ENCODE data around the gene UGT1A4. TPM values are rescaled to one million over a fixed set of nuclear protein-coding genes. Genes with fewer than 3 reads are reported as not detected.

UGT1A4 gene
- total and polyA plus RNA-seq, 2 donors (not counting 1 experiment from before 2014, with no cell fraction given), result not detected

DNA sequence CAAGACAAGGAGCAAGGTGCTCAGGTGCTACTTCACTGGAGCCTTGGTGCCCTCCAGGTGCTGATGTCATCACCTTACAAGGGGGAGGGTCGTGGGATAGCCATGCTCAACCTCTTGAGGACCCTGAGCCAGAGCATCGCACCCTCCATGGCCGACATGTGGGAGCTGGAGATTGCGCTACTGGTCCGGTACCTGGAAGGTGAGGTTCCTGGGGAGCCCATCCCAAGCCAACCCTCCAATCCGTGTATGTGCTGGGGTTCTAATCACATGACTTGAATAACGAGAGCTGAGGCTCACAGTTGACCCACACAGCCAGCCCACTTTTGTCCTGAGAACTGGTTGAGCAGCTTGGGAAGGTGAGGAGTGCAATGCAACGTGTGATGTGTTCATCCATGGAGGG is 85.5 kb downstream of the UGT1A4 start:
- Histone ChIP-seq H2AFZ (ENCODE audit: low read length) (no peak overlapping the region), H3K9me3 (ENCODE audit: control insufficient read depth, insufficient read depth, low read depth, low read length) (no peaks in the 10 kb centered on the region), H3K27ac (ENCODE audit: insufficient read depth, low read length) (no peak overlapping the region), H3K36me3 (ENCODE audit: control insufficient read depth, insufficient read depth, low read length) (no peaks in the 10 kb centered on the region), H3K79me2 (ENCODE audit: control insufficient read depth, insufficient read depth, low read length) (no peaks in the 10 kb centered on the region), H3K4me2 (ENCODE audit: extremely low read depth, insufficient read depth, low read length) (no peak overlapping the region), H3K4me1 (ENCODE audit: control insufficient read depth, extremely low read depth, insufficient read depth, low read length) (no peaks in the 10 kb centered on the region), H3K9ac (ENCODE audit: insufficient read depth, low read length) (no peak overlapping the region), H3K4me3 (replicated peaks in 1 of 4; ENCODE audit: control extremely low read depth in 1 of 4, insufficient read depth in 1 of 4, low read depth in 3 of 4, low read length in 4 of 4) (no peak overlapping the region), H3K27me3 (ENCODE audit: control insufficient read depth, insufficient read depth, low read length) (peaks cover 3% of the 10 kb centered on the region), H4K20me1 (ENCODE audit: control insufficient read depth, extremely low read depth, insufficient read depth, low read length) (no peaks in the 10 kb centered on the region)
- no peak for TF ChIP-seq EZH2 (IDR thresholded peaks at IDR 0.05; ENCODE audit: low read length, missing control alignments)
- no peak for TF ChIP-seq CTCF (conservative IDR thresholded peaks at IDR 0.05 in 1 of 2, IDR thresholded peaks at IDR 0.05 in 1 of 2; ENCODE audit: low read depth in 1 of 2, low read length in 2 of 2)
- no peak for DNase-seq (ENCODE audit: low read depth in 2 of 2)

- Histone ChIP-seq H3K27ac (ENCODE audit: insufficient read depth, low read length) (no peak overlapping the region), H3K9ac (ENCODE audit: insufficient read depth, low read length) (no peak overlapping the region), H3K27me3 (ENCODE audit: control insufficient read depth, insufficient read depth, low read length) (peaks cover 3% of the 10 kb centered on the region), H3K4me2 (ENCODE audit: extremely low read depth, insufficient read depth, low read length) (no peak overlapping the region), H4K20me1 (ENCODE audit: control insufficient read depth, extremely low read depth, insufficient read depth, low read length) (no peaks in the 10 kb centered on the region), H3K4me3 (replicated peaks in 1 of 4; ENCODE audit: control extremely low read depth in 1 of 4, insufficient read depth in 1 of 4, low read depth in 3 of 4, low read length in 4 of 4) (no peak overlapping the region), H3K79me2 (ENCODE audit: control insufficient read depth, insufficient read depth, low read length) (no peaks in the 10 kb centered on the region), H2AFZ (ENCODE audit: low read length) (no peak overlapping the region), H3K36me3 (ENCODE audit: control insufficient read depth, insufficient read depth, low read length) (no peaks in the 10 kb centered on the region), H3K4me1 (ENCODE audit: control insufficient read depth, extremely low read depth, insufficient read depth, low read length) (no peaks in the 10 kb centered on the region), H3K9me3 (ENCODE audit: control insufficient read depth, insufficient read depth, low read depth, low read length) (no peaks in the 10 kb centered on the region)
- no peak for DNase-seq (ENCODE audit: low read depth in 2 of 2)
- TF ChIP-seq EZH2 (IDR thresholded peaks at IDR 0.05; ENCODE audit: low read length, missing control alignments), result no peak
- no peak for TF ChIP-seq CTCF (conservative IDR thresholded peaks at IDR 0.05 in 1 of 2, IDR thresholded peaks at IDR 0.05 in 1 of 2; ENCODE audit: low read depth in 1 of 2, low read length in 2 of 2)
These were observed 88.8 kb downstream of the UGT1A4 start for GRCh38 chr2:233807215-233807865.

DNA sequence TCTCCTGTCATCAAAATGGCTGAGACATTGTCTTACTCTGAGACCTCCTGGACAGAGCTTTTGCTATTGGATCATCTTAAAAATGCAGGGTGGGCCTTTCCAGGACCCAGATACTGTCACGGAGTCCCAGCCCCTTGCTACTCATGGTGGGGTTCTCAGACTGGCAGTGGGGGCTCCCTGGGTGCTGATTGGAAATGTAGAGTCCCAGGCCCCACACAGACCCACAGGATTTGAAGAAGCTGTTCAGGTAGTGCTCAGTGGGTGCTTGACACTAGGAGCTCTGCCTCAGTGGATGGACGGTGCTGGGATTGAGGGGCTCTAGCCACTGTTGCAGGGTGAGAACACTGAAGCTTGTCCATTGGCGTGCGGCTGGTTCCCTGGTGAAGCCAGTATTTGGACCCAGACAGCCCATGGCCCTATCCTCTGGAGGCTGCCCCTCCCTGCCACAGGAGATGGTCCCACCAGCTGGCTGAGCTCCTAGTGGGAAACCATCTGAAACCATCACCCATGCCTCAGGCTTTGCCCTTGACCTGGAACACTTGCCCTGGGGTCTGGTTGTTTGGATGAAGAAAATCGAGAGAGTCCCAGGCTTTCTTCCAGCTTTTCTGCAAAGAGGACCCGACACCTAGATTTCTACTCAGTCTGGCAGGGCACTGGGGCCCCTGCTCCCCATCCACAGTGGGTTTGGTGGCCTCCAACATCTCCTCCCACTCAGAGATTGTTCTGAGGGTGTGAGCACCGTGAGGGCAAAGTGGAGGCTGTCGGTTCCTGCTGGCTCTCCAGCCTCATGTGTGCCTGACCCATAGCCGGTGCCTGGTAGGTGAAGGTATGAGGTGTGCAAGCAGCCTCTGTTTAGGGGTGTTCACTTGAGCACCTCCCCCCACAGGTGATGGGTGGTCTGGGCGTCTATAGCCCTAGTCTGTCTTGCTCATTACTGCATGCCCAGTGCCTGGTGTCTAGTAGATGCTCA is 89.7 kb downstream of the UGT1A4 start:
- H4K20me1 ChIP-seq (ENCODE audit: control insufficient read depth, extremely low read depth, insufficient read depth, low read length), result no peaks in the 10 kb centered on the region
- H2AFZ ChIP-seq (ENCODE audit: low read length), result no peak overlapping the region
- no peaks in the 10 kb centered on the region for H3K79me2 ChIP-seq (ENCODE audit: control insufficient read depth, insufficient read depth, low read length)
- TF ChIP-seq CTCF (conservative IDR thresholded peaks at IDR 0.05 in 1 of 2, IDR thresholded peaks at IDR 0.05 in 1 of 2; ENCODE audit: low read depth in 1 of 2, low read length in 2 of 2) (no peak), EZH2 (IDR thresholded peaks at IDR 0.05; ENCODE audit: low read length, missing control alignments) (no peak)
- H3K4me1 ChIP-seq (ENCODE audit: control insufficient read depth, extremely low read depth, insufficient read depth, low read length), result no peaks in the 10 kb centered on the region
- peaks cover 3% of the 10 kb centered on the region for H3K27me3 ChIP-seq (ENCODE audit: control insufficient read depth, insufficient read depth, low read length)
- H3K9ac ChIP-seq (ENCODE audit: insufficient read depth, low read length), result no peak overlapping the region
- H3K36me3 ChIP-seq (ENCODE audit: control insufficient read depth, insufficient read depth, low read length), result no peaks in the 10 kb centered on the region
- H3K4me2 ChIP-seq (ENCODE audit: extremely low read depth, insufficient read depth, low read length), result no peak overlapping the region
- H3K27ac ChIP-seq (ENCODE audit: insufficient read depth, low read length), result no peak overlapping the region
- DNase-seq (ENCODE audit: low read depth in 2 of 2), result no peak
- H3K4me3 ChIP-seq (replicated peaks in 1 of 4; ENCODE audit: control extremely low read depth in 1 of 4, insufficient read depth in 1 of 4, low read depth in 3 of 4, low read length in 4 of 4), result no peak overlapping the region
- no peaks in the 10 kb centered on the region for H3K9me3 ChIP-seq (ENCODE audit: control insufficient read depth, insufficient read depth, low read depth, low read length)
